ENCODE measurements around the gene NAT16. TPM values are rescaled to one million over a fixed set of nuclear protein-coding genes. Genes with fewer than 3 reads are reported as not detected.
A peak's percentile ranks its signal among the peaks of the same experiment; 100 is the strongest.

The NAT16 gene
- total and polyA plus RNA-seq, 2 of the 13 experiments (the other 11 are each of a cell fraction or from before 2014, with no cell fraction given) = 0.04 TPM; not detected in 1

DNA sequence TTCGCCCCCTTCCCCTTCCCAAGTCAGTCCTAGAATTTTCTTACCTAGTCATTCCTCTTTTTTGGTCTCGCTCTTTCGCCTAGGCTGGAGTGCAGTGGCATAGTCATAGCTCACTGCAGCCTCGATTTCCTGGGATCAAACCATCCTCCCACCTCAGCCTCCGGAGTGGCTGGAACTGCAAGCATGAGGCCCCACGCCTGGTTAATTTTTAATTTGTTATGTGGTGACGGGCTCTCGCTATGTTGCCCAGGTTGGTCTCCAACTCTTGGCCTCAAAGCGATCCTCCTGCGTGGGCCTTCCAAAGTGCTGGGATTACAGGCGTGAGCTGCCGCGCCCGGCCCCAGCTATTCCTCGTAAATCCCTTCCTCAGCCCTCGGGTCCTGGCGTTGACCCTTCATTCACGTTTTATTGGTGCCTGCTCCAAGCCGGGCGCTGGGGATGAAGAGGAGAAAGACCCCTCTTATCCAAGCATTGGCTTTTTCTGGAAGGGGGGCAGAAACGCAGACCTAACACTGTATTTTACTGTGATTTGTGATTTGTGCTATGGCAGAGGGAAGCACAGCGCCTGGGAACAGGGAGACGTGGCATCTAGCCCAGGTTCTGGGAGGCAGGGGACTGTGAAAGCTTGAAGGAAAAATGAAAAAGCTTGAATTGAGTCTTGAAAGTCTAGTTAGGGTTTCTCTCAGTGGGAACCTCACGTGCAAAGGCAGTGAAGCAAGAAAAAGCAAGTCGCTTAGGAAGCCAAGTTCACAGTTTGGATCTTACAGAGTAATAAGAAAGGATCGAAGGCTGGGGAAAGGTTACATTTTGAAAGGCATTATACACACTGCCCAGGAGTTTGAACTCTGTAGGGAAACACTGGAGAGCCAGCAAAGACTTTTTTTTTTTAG lies 38.4 kb upstream of the NAT16 start (continued):
- no peak for TF ChIP-seq ZBTB49 (CRISPR knock-in tag; IDR thresholded peaks at IDR 0.05; ENCODE audit: borderline replicate concordance)
- TF ChIP-seq NAIF1 (CRISPR knock-in tag; IDR thresholded peaks at IDR 0.05; ENCODE audit: borderline replicate concordance) = 0 out of 2 replicates have a peak, but pooled peaks have one; percentile 21
- TF ChIP-seq ZNF576 (CRISPR knock-in tag; IDR thresholded peaks at IDR 0.05) = no peak
- no peak for TF ChIP-seq ZNF614 (CRISPR knock-in tag; IDR thresholded peaks at IDR 0.05; ENCODE audit: borderline replicate concordance)
- no peak for TF ChIP-seq MED8 (CRISPR knock-in tag; IDR thresholded peaks at IDR 0.05; ENCODE audit: insufficient replicate concordance)
- no peak for TF ChIP-seq ZNF562 (CRISPR knock-in tag; IDR thresholded peaks at IDR 0.05; ENCODE audit: borderline replicate concordance)
- no peak for TF ChIP-seq NR0B2 (CRISPR knock-in tag; IDR thresholded peaks at IDR 0.05)
- TF ChIP-seq U2AF2 (IDR thresholded peaks at IDR 0.05; ENCODE audit: low read depth, low read length) = no peak
- no peak for TF ChIP-seq SMAD3 (CRISPR knock-in tag; IDR thresholded peaks at IDR 0.05)
- no peak for TF ChIP-seq KLF11 (CRISPR knock-in tag; IDR thresholded peaks at IDR 0.05)
- TF ChIP-seq, protein P1, sequence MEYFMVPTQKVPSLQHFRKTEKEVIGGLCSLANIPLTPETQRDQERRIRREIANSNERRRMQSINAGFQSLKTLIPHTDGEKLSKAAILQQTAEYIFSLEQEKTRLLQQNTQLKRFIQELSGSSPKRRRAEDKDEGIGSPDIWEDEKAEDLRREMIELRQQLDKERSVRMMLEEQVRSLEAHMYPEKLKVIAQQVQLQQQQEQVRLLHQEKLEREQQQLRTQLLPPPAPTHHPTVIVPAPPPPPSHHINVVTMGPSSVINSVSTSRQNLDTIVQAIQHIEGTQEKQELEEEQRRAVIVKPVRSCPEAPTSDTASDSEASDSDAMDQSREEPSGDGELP (IDR thresholded peaks at IDR 0.05; ENCODE audit: borderline replicate concordance, low read depth) = no peak; the same call in 1 of the 2 replicates
- TF ChIP-seq POLR2AphosphoS5 (IDR thresholded peaks at IDR 0.05; ENCODE audit: low read depth, low read length) = 0 out of 2 replicates have a peak, but pooled peaks have one; percentile 32
- no peak for TF ChIP-seq ZNF383 (CRISPR knock-in tag; IDR thresholded peaks at IDR 0.05; ENCODE audit: borderline replicate concordance)
- TF ChIP-seq RXRA (CRISPR knock-in tag; IDR thresholded peaks at IDR 0.05) = no peak
- TF ChIP-seq, protein P2, sequence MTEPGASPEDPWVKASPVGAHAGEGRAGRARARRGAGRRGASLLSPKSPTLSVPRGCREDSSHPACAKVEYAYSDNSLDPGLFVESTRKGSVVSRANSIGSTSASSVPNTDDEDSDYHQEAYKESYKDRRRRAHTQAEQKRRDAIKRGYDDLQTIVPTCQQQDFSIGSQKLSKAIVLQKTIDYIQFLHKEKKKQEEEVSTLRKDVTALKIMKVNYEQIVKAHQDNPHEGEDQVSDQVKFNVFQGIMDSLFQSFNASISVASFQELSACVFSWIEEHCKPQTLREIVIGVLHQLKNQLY (CRISPR knock-in tag; IDR thresholded peaks at IDR 0.05) = no peak; the same call in 1 of the 2 replicates
- TF ChIP-seq CHD4 (IDR thresholded peaks at IDR 0.05; ENCODE audit: borderline replicate concordance, low read length) = 0 out of 2 replicates have a peak, but pooled peaks have one; percentile 65
- TF ChIP-seq SUZ12 (IDR thresholded peaks at IDR 0.05; ENCODE audit: low read depth, low read length) = no peak
- TF ChIP-seq ZNF670 (CRISPR knock-in tag; IDR thresholded peaks at IDR 0.05; ENCODE audit: borderline replicate concordance) = no peak; the same call in 1 of the 2 replicates
- no peak for TF ChIP-seq KAT2B (IDR thresholded peaks at IDR 0.05; ENCODE audit: borderline replicate concordance, low read depth, low read length)
- TF ChIP-seq GLI4 (CRISPR knock-in tag; IDR thresholded peaks at IDR 0.05; ENCODE audit: borderline replicate concordance) = peak; percentile 43; the same call in 1 of the 2 replicates
- TF ChIP-seq ZNF143 (CRISPR knock-in tag; IDR thresholded peaks at IDR 0.05) = no peak
- TF ChIP-seq REPIN1 (CRISPR knock-in tag; IDR thresholded peaks at IDR 0.05; ENCODE audit: borderline replicate concordance, low read depth) = no peak
- TF ChIP-seq JARID2 (CRISPR knock-in tag; IDR thresholded peaks at IDR 0.05; ENCODE audit: insufficient replicate concordance) = no peak
- TF ChIP-seq, protein P3, sequence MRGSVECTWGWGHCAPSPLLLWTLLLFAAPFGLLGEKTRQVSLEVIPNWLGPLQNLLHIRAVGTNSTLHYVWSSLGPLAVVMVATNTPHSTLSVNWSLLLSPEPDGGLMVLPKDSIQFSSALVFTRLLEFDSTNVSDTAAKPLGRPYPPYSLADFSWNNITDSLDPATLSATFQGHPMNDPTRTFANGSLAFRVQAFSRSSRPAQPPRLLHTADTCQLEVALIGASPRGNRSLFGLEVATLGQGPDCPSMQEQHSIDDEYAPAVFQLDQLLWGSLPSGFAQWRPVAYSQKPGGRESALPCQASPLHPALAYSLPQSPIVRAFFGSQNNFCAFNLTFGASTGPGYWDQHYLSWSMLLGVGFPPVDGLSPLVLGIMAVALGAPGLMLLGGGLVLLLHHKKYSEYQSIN (CRISPR knock-in tag; IDR thresholded peaks at IDR 0.05; ENCODE audit: borderline replicate concordance) = no peak
